ENCODE data around the gene SERTAD2.

The SERTAD2 gene

GRCh38 chr2:64581777-64582539 is 71.8 kb downstream of the SERTAD2 start:
- DNase-seq (ENCODE audit: low read depth) = no peak

Measured in stromal cell of bone marrow (primary cell).